Fibroblast of lung (primary cell): Measurements from ENCODE around the gene RRAD.

Experiments used
- CTCF ChIP-seq, 2 donors: IDR thresholded peaks in 1 of 2; conservative IDR thresholded peaks in 1 of 2; 1 replicate in 1 of 2; 2 replicates in 1 of 2; pipeline ENCODE4 v1.5.1; 2011 to 2012; ENCODE audit warnings: low read length in 2 of 2, control low read depth in 1 of 2, inconsistent platforms in 1 of 2, low read depth in 1 of 2, mild to moderate bottlenecking in 1 of 2
- EZH2 ChIP-seq: IDR thresholded peaks from 2 replicates; pipeline ENCODE4 v1.5.1; 2012; ENCODE audit warnings: low read length, control low read depth, mild to moderate bottlenecking; ENCODE audit errors: missing control alignments

DNA sequence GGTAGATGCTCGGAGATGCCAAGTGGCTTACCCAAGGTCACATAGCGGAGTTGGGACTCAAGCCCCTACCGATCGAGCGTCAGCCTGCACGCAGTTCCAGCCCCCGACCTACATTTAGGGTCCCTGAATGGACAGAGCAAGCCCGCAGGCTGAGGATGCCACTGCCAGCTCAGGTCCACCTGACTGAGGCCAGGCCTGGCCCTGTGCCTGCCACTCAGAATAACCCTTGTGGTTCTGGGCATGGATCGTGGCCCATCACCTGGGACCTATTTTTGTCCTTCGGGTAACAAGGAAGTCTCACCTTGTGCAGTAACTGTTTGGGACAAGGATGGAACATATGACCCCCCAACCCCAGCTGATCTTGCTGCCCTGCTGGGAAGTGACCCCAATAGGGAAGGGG lies 23.7 kb downstream of the RRAD start:
- TF ChIP-seq CTCF (conservative IDR thresholded peaks at IDR 0.05 in 1 of 2, IDR thresholded peaks at IDR 0.05 in 1 of 2; ENCODE audit: low read depth in 1 of 2, low read length in 2 of 2): no peak
- TF ChIP-seq EZH2: no peak
